Neural progenitor cell (in vitro differentiated cells): ENCODE data around the gene IDH1. TPM values are rescaled to one million over a fixed set of nuclear protein-coding genes. Genes with fewer than 3 reads are reported as not detected.

Experiments used
- DNase-seq: peaks from one replicate; pipeline ENCODE4 v3.0.0-alpha.2; 2016; ENCODE audit warnings: low spot score
- H2AFZ ChIP-seq: fragments of 200-600 bp; sonication (generic); replicated peaks from 2 replicates; pipeline ENCODE4 v1.6.1; 2016; ENCODE audit warnings: antibody characterized with exemption
- H3F3A ChIP-seq: fragments of 200-600 bp; sonication (generic); 2 replicates; pipeline ENCODE4 v1.6.1; 2016; ENCODE audit warnings: antibody characterized with exemption, low read depth
- H3K27ac ChIP-seq: fragments of 200-600 bp; sonication (generic); 2 replicates; pipeline ENCODE4 v1.5.1; 2016; ENCODE audit warnings: mild to moderate bottlenecking
- H3K27me3 ChIP-seq: fragments of 200-600 bp; sonication (generic); 2 replicates; pipeline ENCODE4 v1.6.1; 2016; ENCODE audit warnings: mild to moderate bottlenecking, moderate library complexity
- H3K36me3 ChIP-seq: fragments of 200-600 bp; sonication (generic); 2 replicates; pipeline ENCODE4 v1.5.1; 2016
- H3K4me1 ChIP-seq: fragments of 200-600 bp; sonication (generic); 2 replicates; pipeline ENCODE4 v1.6.1; 2016; ENCODE audit warnings: mixed run types
- H3K4me2 ChIP-seq: fragments of 200-600 bp; sonication (generic); 2 replicates; pipeline ENCODE4 v1.6.1; 2016
- H3K4me3 ChIP-seq: fragments of 200-600 bp; sonication (generic); 2 replicates; pipeline ENCODE4 v1.5.1; 2016
- H3K79me2 ChIP-seq: fragments of 200-600 bp; sonication (generic); 2 replicates; pipeline ENCODE4 v1.6.1; 2016; ENCODE audit warnings: low read depth
- H3K9ac ChIP-seq: fragments of 200-600 bp; sonication (generic); 2 replicates; pipeline ENCODE4 v1.6.1; 2016
- H3K9me3 ChIP-seq: fragments of 200-600 bp; sonication (generic); 2 replicates; pipeline ENCODE4 v1.5.1; 2016; ENCODE audit warnings: low read depth
- H4K20me1 ChIP-seq: fragments of 200-600 bp; sonication (generic); 2 replicates; pipeline ENCODE4 v1.6.1; 2016; ENCODE audit warnings: low read depth
- H3K27ac Mint-ChIP-seq: 3 replicates; pipeline ENCODE4 v1.8.0; 2021; ENCODE audit warnings: mixed read lengths
- H3K27me3 Mint-ChIP-seq: 2 replicates; pipeline ENCODE4 v1.8.0; 2022; ENCODE audit warnings: low read depth, mild to moderate bottlenecking, inconsistent platforms, moderate library complexity, mixed read lengths; ENCODE audit not compliant: insufficient read depth
- H3K36me3 Mint-ChIP-seq: 3 replicates; pipeline ENCODE4 v1.8.0; 2021; ENCODE audit warnings: mixed read lengths
- H3K4me1 Mint-ChIP-seq: 3 replicates; pipeline ENCODE4 v1.8.0; 2021; ENCODE audit warnings: mixed read lengths
- H3K4me3 Mint-ChIP-seq: 3 replicates; pipeline ENCODE4 v1.8.0; 2021; ENCODE audit warnings: mild to moderate bottlenecking, moderate library complexity, mixed read lengths
- H3K9me3 Mint-ChIP-seq: 3 replicates; pipeline ENCODE4 v1.8.0; 2020; ENCODE audit warnings: mixed read lengths
- EZH2 ChIP-seq: fragments of 200-600 bp; sonication (generic); IDR thresholded peaks from 2 replicates; pipeline ENCODE4 v1.6.1; 2017; ENCODE audit warnings: antibody characterized with exemption, mild to moderate bottlenecking, moderate library complexity
- EZH2phosphoT487 ChIP-seq: fragments of 200-600 bp; sonication (generic); IDR thresholded peaks from 2 replicates; pipeline ENCODE4 v1.6.1; 2017; ENCODE audit warnings: antibody characterized with exemption
- total RNA-seq: library from RNA; depleted of rRNA; stranded (reverse); fragments of >200 nt; gene quantifications from 2 replicates; pipeline ENCODE4 v1.2.3, GENCODE V29; 2015; ENCODE audit warnings: low replicate concordance
- TF ChIP-seq, protein P1 (sequence below): fragments of 200-600 bp; sonication (generic); IDR thresholded peaks from 2 replicates; pipeline ENCODE4 v1.5.1; 2017; ENCODE audit warnings: antibody characterized with exemption, mild to moderate bottlenecking

IDH1 gene
- total RNA-seq, 1 donor from 2014 or later: 308 TPM

- TF ChIP-seq EZH2phosphoT487 (no peak), EZH2 (no peak)
- TF ChIP-seq, protein P1, sequence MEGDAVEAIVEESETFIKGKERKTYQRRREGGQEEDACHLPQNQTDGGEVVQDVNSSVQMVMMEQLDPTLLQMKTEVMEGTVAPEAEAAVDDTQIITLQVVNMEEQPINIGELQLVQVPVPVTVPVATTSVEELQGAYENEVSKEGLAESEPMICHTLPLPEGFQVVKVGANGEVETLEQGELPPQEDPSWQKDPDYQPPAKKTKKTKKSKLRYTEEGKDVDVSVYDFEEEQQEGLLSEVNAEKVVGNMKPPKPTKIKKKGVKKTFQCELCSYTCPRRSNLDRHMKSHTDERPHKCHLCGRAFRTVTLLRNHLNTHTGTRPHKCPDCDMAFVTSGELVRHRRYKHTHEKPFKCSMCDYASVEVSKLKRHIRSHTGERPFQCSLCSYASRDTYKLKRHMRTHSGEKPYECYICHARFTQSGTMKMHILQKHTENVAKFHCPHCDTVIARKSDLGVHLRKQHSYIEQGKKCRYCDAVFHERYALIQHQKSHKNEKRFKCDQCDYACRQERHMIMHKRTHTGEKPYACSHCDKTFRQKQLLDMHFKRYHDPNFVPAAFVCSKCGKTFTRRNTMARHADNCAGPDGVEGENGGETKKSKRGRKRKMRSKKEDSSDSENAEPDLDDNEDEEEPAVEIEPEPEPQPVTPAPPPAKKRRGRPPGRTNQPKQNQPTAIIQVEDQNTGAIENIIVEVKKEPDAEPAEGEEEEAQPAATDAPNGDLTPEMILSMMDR: no peak
- DNase-seq: no peak
- no peaks in the 10 kb centered on the region for H3K27me3 ChIP-seq
- H2AFZ ChIP-seq: no peak overlapping the region
- no peak overlapping the region for H3K27ac Mint-ChIP-seq
- no peaks in the 10 kb centered on the region for H3K9me3 ChIP-seq
- H3K27me3 Mint-ChIP-seq: no peaks in the 10 kb centered on the region
- no peaks in the 10 kb centered on the region for H3K4me1 ChIP-seq
- peaks cover 48% of the 10 kb centered on the region for H3K36me3 ChIP-seq
- H3K36me3 Mint-ChIP-seq: peaks cover 61% of the 10 kb centered on the region
- no peak overlapping the region for H3K4me2 ChIP-seq
- H3K79me2 ChIP-seq: no peaks in the 10 kb centered on the region
- no peaks in the 10 kb centered on the region for H4K20me1 ChIP-seq
- H3K27ac ChIP-seq: no peak overlapping the region
- H3K4me1 Mint-ChIP-seq: no peaks in the 10 kb centered on the region
- no peaks in the 10 kb centered on the region for H3K9me3 Mint-ChIP-seq
- no peak overlapping the region for H3K9ac ChIP-seq
- no peak overlapping the region for H3K4me3 ChIP-seq
- peaks cover 10% of the 10 kb centered on the region for H3F3A ChIP-seq
- no peak overlapping the region for H3K4me3 Mint-ChIP-seq
Measured at GRCh38 chr2:208240619-208241209, 14.2 kb downstream of the IDH1 start.

- Mint-ChIP-seq H3K4me1 (no peaks in the 10 kb centered on the region), H3K27ac (no peak overlapping the region), H3K9me3 (peaks cover 2% of the 10 kb centered on the region), H3K27me3 (no peaks in the 10 kb centered on the region), H3K4me3 (no peak overlapping the region), H3K36me3 (peaks cover 61% of the 10 kb centered on the region)
- Histone ChIP-seq H3K27ac (no peak overlapping the region), H3F3A (peaks cover 17% of the 10 kb centered on the region), H2AFZ (no peak overlapping the region), H3K4me2 (no peak overlapping the region), H3K79me2 (no peaks in the 10 kb centered on the region), H3K4me3 (no peak overlapping the region), H3K36me3 (peaks cover 42% of the 10 kb centered on the region), H3K9me3 (no peaks in the 10 kb centered on the region), H4K20me1 (no peaks in the 10 kb centered on the region), H3K4me1 (no peaks in the 10 kb centered on the region), H3K27me3 (no peaks in the 10 kb centered on the region), H3K9ac (no peak overlapping the region)
- no peak for DNase-seq
- no peak for TF ChIP-seq EZH2phosphoT487
- TF ChIP-seq, protein P1: no peak
- TF ChIP-seq EZH2: no peak
Measured at GRCh38 chr2:208239770-208240493, 14.9 kb downstream of the IDH1 start.

DNA sequence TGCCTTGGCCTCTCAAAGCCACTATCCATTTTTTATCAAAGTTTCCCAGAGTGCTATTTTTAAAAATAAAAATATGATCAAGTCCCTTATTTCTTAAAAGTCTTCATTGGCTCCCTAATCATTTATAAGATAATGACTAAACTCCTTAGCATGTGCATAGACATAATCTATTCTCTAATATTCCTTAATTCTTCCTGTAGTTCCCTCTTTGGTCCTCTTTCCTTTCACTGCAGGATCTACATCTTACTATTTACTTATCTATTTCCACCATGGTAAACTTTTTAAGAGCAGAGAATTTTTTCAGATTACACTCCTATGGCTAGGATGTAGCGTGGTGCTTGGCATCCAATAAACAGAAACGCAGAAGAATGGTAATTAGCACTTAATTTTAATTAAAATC lies 19.0 kb downstream of the IDH1 start:
- Mint-ChIP-seq H3K4me3 (no peak overlapping the region), H3K4me1 (no peaks in the 10 kb centered on the region), H3K9me3 (peaks cover 8% of the 10 kb centered on the region), H3K27me3 (no peaks in the 10 kb centered on the region), H3K36me3 (peaks cover 35% of the 10 kb centered on the region), H3K27ac (no peak overlapping the region)
- Histone ChIP-seq H3K4me3 (no peak overlapping the region), H3K27me3 (no peaks in the 10 kb centered on the region), H3K79me2 (no peaks in the 10 kb centered on the region), H3K36me3 (peaks cover 21% of the 10 kb centered on the region), H3K9ac (no peak overlapping the region), H3K27ac (no peak overlapping the region), H3K4me1 (no peaks in the 10 kb centered on the region), H3K9me3 (no peaks in the 10 kb centered on the region), H3K4me2 (no peak overlapping the region), H3F3A (peaks cover 14% of the 10 kb centered on the region), H4K20me1 (no peaks in the 10 kb centered on the region), H2AFZ (no peak overlapping the region)
- TF ChIP-seq, protein P1: no peak
- TF ChIP-seq EZH2phosphoT487 (no peak), EZH2 (no peak)
- DNase-seq: no peak
